GM18858 (cell line): ENCODE measurements around the gene BAD.
A peak's percentile ranks its signal among the peaks of the same experiment; 100 is the strongest.

Experiments
- ATAC-seq: cut with Tn5 transposase; IDR thresholded peaks from one replicate; pipeline ENCODE4 v1.9.1; 2021; ENCODE audit not compliant: unreplicated experiment

BAD gene

DNA sequence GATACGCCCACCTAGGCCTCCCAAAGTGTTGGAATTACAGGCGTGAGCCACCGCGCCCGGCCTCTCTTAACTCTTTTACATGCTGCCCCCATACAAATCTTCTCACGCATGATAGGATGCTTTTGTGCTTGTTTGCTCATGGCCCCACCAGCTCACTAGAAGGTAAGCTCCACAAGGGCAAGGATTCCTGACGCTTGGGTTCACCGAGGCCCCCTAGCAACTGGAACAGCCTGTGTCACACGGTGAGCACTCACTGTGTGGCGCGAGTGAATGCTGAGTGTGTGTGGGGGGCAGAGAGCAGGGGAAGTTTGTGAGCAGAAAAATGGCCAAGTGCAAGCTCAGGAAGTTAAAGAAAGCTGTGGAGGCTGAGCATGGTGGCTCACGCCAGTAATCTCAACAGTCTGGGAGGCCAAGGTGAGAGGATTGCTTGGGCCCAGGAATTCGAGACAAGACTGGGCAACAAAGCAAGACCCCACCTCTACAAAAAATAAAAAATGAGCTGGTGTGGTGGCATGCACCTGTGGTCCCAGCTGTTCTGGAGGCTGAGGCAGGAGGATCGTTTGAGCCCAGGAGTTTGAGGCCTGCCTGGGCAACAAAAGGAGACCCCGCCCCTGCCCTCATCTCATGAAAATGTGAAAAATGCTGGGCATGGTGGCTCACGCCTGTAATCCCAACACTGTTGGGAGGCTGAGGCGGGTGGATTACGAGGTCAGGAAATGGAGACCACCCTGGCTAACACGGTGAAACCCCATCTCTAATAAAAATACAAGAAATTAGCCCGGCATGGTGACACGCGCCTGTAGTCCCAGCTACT is 2.3 kb downstream of the BAD start:
- no peak for ATAC-seq

DNA sequence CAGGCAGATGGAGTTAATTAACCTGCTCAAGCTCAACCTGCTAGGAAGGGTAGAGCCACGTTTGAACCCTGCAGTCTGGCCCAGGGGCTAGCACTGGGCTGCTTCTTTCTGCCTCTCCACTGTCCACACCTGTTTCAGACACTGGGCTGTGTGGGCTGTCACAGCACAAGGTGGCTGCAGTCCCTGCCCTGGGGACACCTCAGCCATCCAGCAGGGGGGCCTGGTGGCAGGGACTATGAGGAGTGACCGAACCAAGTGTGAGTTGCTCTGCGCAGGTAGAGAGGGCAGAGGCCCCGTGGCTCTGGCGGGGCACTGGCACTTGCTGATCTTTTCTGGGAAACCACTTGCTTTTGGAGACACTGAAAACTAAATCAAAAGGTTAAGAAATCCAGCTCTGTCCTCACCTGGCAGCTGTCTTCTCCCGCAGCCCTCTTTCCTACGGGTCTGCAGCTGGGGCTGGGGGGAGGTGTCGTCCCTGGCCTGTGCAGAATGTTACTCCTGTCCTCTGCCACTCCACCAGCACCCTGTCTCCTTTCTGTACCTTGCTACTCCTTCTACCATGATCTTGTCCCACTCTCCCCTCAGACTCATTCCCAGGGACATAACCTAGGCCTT is 5.8 kb downstream of the BAD start:
- no peak for ATAC-seq

DNA sequence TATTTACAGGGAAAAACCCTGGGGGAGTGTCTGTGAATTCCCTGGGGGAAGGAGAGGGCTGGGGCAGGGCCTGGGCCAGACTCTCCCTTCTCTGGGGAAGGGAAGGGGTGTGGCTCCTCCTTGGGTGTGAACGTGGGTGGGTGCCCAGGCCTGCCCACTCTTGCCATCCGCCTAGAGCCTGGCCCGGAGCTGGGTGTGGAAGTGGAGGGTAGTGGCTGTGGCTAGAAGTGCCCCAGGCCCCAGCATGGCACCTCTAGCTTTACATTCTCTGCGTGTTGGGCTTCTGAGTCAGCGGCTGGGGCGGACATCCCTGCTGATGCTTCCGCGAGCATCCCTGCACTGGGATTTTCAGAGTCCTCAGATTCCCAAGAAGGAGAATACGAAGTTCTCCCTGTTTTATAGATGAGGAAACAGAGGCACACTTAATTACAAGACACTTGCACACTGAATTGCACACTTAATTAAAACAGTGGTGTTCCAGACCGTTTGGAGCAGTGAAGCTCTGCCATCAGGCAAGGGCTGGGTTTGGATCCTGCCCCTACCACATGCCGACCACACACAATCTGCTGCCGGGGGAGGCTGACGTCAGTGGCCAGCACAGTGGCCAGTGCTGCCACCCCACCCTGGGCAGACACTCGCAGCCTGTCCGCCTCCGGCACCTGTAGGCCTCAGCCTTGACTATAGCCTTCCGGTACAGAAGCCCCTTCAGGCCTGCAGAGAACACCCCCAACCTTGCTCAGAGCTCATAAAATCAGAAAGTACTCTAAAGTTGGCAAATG is 7.6 kb downstream of the BAD start:
- no peak for ATAC-seq

DNA sequence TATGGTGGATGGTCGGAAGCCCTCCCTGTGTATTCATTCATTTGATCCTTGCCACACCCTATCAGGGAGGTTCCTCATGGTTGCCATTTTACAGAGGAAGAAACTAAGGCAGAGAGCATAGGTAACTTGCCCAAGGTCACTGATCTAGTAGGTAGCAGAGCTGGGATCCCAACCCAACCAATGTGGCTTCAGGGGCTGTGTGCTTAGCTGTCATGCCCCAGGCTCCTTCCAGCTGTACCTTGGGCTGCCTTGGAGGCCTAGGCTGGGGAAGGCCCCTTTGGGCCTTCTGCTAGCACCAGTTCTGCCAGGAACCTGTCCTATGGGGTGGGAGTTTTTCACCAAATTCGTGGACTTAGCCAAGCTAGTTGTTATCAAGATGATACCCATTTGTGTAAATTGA is 8.6 kb downstream of the BAD start:
- ATAC-seq, result no peak

DNA sequence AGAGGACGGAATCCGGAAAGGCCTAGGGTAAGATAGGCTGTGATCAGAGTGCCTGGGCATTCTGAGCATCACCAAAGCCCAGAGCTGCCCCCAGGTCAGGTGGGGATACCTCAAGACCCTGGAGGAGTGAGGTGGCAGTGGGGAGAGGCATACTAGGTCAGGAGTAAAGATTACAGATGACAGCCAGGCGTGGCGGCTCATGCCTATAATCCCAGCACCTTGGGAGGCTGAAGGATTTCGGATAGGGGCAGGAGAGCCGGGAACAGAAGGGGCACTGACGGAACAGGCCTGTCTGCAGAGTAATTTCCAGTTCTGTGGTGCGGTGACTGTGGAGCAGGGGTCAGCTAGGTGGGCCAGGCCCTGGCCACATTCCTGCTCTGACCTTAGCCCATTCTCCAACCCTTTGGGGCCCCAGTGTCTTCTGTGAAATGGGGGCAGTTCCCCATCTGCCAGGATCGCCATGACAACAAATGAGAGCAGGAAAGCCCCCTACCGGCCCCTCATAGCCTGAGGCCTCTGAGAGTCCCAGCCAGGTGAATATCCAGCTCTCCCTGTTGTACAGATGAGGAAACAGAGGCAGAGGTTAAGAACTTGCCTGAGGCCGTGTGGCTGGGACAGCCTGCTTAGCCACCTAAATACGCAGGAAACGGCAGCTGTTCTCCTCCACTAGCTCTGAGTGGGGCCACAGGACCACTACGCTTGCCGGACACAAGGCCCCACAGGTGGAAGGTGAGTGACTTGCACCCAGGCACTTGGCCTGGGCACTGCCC is 9.2 kb downstream of the BAD start:
- ATAC-seq, result no peak

DNA sequence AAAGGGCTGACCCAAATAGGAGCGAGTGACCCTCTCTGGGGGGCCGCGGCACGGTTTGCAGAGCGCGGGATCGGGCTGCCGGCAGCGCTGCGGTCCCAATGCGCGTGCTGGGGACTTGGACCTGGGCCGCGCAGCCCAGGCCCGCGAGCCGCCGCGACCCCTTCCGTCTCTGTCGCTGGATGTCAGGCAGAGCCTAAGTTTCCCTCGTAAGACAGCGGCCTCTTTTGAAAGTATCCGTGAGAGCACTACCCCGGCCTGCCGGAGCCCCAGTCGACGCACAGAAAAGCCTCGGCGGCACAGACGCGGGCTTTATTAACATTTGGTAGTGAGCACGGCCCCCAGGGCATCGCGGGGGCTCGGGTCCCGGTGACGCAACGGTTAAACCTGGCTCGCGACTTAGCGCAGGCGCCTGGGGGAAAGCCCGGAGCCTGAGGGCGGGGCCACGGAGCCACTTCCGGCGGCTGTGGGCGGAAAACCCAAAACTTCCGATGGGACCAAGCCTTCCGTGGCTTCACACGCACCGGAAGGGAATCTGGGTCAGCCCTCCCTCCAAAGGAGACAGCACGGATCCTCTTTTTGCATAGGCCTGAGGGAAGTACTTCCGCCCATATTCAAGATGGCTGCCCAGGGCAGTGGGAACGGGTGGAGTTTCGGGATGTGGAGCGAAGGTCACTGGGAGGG is 14.8 kb downstream of the BAD start:
- ATAC-seq, result peak; percentile 54

DNA sequence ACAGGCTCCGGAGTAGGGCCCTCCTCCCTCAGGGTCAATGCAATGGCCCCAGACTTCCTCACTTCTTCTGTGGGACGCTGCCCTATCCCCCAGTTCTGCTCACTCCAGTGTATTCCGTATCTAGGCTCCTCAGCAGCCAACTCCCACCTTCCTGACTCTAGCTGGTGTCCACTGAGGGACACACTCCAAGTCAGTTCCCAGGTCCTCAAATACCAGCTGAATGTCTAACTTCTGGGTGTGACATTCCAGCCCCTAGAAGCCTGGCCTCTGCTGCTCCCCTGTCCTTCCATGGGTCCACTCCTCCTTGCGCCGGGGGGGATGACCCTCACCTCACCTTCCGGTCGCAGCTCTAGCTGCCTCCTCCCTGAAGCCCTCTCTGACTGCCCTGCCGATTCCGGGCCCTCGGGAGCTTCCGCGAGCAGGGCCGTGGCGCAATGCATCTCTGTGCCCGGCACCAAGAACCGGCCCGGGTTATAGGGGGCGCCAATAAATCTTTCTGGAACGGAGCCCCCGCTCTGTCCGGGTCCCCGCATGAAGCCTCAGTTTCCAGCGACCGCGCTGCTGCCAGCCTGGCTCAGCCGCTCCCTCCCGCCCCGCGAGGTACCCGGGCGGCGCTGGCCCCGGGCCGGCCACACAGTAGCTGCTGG is 15.4 kb downstream of the BAD start:
- no peak for ATAC-seq

DNA sequence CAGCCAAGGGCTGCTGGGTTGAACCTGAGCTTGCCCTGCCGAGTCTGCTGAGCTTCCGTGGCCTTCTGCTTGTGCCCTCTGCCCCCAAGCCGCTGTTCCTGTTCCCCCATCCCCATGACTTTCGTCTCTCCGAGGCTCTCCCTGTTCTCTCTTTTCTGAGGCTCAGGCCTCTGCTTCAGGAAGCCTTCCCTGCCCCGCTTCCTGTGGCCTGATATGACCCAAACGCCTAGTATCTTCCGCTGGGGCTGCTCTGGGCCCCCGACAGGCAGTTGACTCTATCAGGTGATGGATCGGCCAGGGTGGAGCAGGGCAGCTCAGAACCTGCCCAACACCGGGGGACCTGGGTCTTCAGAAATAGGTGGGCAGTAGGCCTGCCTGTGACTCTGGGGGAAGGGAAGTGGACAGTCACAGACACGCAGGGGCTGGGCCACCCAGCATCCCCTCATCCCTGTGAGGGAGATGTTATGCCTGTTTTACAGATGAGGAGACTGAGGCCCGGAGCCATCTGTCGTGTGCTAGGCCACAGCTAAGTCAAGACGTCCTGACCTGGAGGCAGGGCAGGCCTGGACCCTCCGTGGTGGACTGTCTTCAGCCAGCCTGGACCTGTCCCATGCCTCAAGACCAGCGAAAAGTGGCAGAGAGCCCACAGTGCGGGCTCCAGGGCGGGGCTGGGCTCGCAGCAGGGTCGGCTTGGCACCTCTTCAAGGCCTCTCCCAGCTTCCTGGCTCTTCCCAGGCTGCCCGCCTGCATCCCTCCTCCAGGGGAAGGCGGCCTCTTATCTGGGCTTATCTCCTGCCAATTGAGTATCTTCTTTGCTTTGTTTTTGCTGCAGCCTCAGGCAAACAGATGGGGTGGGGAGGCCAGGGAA is 16.2 kb downstream of the BAD start:
- no peak for ATAC-seq

DNA sequence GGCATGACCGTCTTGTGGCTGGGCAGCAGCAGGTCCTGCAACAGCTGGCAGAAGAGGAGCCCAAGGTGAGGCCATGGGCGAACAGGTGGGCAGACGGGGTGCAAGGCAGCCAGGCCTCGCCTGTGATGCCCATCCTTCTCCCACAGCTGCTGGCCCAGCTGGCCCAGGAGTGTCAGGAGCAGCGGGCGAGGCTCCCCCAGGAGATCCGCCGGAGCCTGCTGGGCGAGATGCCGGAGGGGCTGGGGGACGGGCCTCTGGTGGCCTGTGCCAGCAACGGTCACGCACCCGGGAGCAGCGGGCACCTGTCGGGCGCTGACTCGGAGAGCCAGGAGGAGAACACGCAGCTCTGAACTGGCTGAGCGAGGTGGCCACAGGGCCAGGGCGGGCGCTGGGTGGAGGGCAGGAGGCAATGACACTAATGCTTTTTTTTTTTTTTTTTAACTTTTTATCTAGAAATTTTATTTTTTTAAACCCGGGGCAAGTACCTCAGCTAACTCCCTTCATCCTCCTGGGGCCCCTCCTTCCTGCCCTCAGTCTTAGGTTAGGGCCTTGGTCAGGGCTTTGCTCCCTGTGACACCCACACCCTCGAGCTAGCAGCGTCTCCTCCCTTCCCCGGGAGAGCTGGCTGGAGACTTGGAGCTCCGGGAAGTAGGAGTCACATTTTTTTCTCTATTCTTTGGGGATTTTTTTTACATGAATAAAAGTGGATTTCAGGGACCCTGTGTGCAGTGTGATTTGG is 17.1 kb downstream of the BAD start:
- ATAC-seq, result no peak

DNA sequence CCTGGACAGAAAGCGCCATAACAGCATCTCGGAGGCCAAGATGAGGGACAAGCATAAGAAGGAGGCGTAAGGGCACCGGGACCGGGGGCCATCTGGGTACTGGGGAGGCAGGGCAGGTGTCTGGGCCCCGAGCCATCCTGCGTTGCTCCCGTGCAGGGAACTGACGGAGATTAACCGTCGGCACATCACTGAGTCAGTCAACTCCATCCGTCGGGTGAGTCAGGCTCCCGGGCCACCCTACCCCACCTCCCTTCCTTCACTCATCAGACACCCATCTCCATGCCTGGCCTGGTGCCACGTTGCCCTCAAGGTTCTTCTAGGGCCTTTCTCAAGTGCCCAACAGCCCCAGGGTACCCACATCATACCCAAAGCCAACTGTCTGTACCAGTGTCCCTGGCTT is 18.1 kb downstream of the BAD start:
- ATAC-seq, result no peak

DNA sequence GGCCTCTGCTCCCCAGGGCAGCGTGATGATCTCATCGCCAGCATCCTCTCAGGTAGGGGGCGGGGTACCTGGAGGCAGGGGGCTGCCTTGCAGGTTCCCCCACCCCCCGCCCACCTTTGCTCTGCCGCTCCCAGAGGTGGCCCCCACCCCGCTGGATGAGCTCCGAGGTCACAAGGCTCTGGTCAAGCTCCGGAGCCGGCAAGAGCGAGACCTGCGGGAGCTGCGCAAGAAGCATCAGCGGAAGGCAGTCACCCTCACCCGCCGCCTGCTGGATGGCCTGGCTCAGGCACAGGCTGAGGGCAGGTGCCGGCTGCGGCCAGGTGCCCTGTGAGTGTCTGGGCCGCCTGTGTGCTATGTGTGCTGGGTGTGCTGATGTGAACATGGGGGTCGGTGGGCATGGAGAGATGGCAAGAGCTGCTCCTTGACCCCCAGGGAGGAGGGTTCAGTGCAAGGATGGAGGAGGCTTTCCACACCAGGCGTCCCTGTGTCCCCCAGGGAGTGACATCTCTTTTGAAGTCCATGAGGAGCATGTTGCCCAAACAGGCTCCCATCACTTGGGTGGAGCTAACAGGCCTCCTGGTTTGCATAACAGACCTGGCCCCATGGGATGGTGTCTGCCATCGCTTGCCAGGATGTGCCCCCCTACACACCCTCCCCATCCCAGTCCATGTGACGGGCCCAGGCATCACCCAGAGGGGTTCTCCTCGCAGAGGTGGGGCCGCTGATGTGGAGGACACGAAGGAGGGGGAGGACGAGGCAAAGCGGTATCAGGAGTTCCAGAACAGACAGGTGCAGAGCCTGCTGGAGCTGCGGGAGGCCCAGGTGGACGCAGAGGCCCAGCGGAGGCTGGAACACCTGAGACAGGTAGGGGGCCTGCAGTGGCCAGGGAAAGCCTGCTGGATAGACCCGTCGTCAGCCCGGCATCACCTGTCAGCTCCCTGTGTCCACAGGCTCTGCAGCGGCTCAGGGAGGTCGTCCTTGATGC is 19.0 kb downstream of the BAD start:
- no peak for ATAC-seq

DNA sequence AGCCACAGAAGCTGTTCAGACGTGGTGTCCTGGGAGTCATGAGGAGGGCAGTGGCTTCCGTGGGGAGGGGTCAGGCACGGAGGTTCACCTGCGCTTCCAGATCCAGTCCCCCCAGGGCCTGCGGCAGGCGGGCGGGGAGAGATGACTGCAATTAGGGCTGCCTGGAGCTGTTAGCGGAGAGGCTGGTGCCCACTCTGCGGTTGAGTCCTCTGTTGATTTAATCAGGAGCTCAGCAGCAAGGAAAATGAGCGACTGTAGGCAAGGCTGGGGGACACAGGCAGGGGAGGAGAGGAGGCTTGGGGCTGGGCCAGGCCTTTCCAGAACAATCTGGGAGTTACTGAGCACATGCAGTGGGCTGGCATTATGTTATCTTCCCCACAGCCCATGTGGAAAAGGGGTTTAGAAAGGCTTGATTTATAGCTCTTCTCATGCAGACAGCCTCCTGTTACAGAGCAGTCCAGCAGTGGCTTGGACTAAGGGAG is 20.1 kb downstream of the BAD start:
- no peak for ATAC-seq

DNA sequence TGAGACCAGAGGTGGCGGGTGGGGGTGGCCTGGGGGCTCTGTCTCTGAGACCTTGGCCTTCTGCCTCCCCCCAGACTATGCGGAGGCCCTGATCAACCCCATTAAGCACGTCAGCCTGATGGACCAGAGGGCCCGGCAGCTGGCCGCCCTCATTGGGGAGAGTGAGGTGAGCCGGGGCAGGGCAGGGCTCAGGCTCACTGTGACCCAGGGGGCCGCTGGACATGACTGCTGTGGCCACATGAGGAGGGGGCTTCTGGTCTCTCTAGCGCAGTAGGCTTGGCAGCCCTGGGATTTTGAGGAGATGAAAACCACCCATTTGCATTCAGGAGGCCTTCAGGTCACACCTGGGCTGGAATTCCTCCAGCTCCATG is 20.5 kb downstream of the BAD start:
- no peak for ATAC-seq

DNA sequence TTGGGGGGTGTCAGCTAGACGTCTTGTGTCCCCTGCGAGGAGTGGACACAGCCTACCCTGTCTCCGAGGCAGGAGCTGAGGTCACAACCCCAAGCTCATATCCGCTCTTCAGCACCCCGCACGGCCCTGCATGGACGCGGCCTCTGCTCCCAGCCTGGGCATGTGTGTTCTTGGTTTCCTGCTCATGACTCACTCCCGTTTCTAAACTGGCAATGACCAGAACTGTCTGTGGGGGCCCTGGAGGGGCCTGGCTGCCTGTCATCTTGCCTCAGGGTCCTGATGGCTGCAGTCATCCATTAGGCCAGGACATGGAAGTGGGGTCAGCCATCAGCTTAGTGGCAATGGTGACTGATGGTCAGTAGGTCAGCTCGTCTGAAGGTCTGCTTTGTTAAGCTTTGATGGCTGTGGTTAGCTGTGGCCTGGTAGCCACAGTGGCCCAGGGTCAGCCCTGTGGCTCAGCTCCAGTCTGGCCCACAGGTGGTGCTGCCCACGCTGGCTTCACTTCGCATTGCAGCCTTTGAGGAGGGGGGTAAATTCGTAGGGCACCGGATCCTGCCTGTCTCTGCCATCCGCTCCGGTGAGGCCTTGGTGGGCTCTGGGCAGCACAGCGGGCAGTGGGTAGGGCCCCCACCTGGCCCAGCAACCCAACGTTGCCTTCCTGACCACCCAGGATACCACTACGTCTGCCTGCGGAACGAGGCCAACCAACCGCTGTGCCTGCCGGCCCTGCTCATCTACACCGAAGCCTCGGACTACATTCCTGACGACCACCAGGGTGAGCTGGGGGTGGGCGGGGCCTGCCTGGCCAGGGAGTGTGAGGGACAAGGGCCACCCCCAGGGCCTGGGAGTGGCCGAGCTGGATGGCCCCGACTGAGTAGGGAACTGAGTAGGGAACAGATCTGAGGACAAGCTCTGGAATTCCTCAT is 21.2 kb downstream of the BAD start:
- ATAC-seq, result no peak

DNA sequence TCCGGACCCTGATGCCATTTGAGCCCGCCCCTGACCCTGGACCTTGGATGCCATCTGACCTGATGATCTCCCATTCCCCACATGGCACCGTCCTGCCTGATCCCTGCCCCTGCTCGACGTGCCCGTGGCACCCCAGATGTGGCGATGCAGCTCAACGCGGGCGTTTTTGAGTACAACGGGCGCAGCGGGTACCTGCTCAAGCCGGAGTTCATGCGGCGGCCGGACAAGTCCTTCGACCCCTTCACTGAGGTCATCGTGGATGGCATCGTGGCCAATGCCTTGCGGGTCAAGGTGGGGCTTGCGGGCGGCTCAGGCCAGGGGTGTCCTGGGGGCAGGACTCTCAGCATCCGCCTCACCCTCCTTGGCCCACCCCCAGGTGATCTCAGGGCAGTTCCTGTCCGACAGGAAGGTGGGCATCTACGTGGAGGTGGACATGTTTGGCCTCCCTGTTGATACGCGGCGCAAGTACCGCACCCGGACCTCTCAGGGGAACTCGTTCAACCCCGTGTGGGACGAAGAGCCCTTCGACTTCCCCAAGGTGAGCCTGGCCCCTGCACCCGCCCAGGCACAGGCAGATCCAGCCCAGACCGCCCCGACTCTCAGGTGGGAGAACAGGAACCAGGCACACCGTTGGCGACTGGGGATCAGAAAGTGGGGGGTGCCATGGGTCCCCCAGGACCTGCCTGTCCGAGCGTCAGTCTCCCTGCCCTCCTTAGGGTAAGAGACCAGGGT is 22.0 kb downstream of the BAD start:
- ATAC-seq, result no peak
